CD1c-positive myeloid dendritic cell (primary cell): ENCODE data around the gene CPSF4L.

ENCODE experiments used
- DNase-seq: peaks from one replicate; pipeline ENCODE4 v3.0.0-alpha.2; 2016; ENCODE audit errors: extremely low spot score

CPSF4L gene

GRCh38 chr17:73203135-73203787, 58.4 kb downstream of the CPSF4L start:
- no peak for DNase-seq

GRCh38 chr17:73201215-73202069, 60.2 kb downstream of the CPSF4L start:
- DNase-seq = no peak

GRCh38 chr17:73200476-73200875, 61.2 kb downstream of the CPSF4L start:
- no peak for DNase-seq

- no peak for DNase-seq
These were observed 61.8 kb downstream of the CPSF4L start for GRCh38 chr17:73199751-73200317.

- no peak for DNase-seq
These were observed 62.8 kb downstream of the CPSF4L start for GRCh38 chr17:73198930-73199260.
